Stomach (tissue), 4 donors: Measurements from ENCODE around the gene PDE4DIP.
"Not testable (repeated sequence)": the region's sequence is repeated elsewhere in the genome, so short reads cannot be mapped to it uniquely, and the experiment has no call there.

Experiments used
- CTCF ChIP-seq, 7 experiments: fragments of 450-650 bp in 4 of 7; fragments of 200-600 bp in 3 of 7; sonication (generic) in 3 of 7; IDR thresholded peaks; one replicate each; pipeline ENCODE4 v1.5.1; 2016 to 2019; ENCODE audit warnings: antibody characterized with exemption in 7 of 7, control low read depth in 2 of 7, mild to moderate bottlenecking in 1 of 7
- EP300 ChIP-seq: sonication (generic); formaldehyde crosslinking; IDR thresholded peaks from one replicate; pipeline ENCODE4 v1.6.1; 2017; ENCODE audit warnings: antibody characterized with exemption
- POLR2A ChIP-seq, 4 donors: fragments of 450-650 bp; IDR thresholded peaks; one replicate each; pipeline ENCODE4 v1.6.1; 2016; ENCODE audit warnings: antibody characterized with exemption in 4 of 4, control low read depth in 2 of 4, mild to moderate bottlenecking in 1 of 4, moderate library complexity in 1 of 4
- POLR2AphosphoS5 ChIP-seq, 3 donors: sonication (generic); formaldehyde crosslinking; IDR thresholded peaks; one replicate each; pipeline ENCODE4 v1.6.1; 2016; ENCODE audit warnings: antibody characterized with exemption in 3 of 3

GRCh38 chr1:148951336-148952227 is 107.4 kb downstream of the PDE4DIP start:
- TF ChIP-seq POLR2A (IDR thresholded peaks at IDR 0.05); EP300: not testable (repeated sequence)
- TF ChIP-seq CTCF (IDR thresholded peaks at IDR 0.05) (peak in 1 of 7 experiments; percentile 20), POLR2AphosphoS5 (IDR thresholded peaks at IDR 0.05) (peak in 2 of 3 donors; percentile 64 to 83)
